ENCODE results near the gene GLIPR1L1.
"Not testable (repeated sequence)": the region's sequence is repeated elsewhere in the genome, so short reads cannot be mapped to it uniquely, and the experiment has no call there.

The GLIPR1L1 gene

GRCh38 chr12:75334384-75335030, at the start of gene GLIPR1L1:
Gene GLIPR1L1, plus strand, starts transcription at chr12:75334670. Its CDS starts 59 bp downstream, at chr12:75334729.
- peak; percentile 34 for DNase-seq

- no peak for DNase-seq
These were observed 45.6 kb upstream of the GLIPR1L1 start for GRCh38 chr12:75288860-75289259.

- no peak for DNase-seq
These were observed 44.7 kb upstream of the GLIPR1L1 start for GRCh38 chr12:75289753-75290152.

GRCh38 chr12:75291014-75291413, 43.5 kb upstream of the GLIPR1L1 start:
- DNase-seq: no peak

- DNase-seq: no peak
These were observed 40.1 kb upstream of the GLIPR1L1 start for GRCh38 chr12:75294336-75294735.

GRCh38 chr12:75294797-75295196, 39.7 kb upstream of the GLIPR1L1 start:
- DNase-seq: no peak

- DNase-seq: no peak
These were observed 32.2 kb upstream of the GLIPR1L1 start for GRCh38 chr12:75302225-75302624.

DNA sequence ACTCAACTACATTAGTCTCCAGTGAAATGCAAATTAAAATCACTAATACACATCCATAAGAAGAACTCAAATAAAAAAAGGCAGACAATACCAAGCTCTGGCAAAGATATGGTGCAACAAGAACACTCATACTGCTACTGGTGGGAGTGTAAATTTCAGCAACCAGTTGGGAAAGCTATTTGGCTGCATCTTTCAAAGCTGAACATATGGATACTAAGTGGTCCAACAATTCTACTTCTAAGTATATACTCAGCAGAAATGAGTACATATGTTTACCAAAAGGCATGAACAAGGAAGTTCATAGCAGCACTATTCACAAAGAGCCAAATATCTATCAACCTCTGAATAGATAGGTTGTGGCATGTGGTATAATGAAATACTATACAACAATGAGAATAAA, 31.7 kb upstream of the GLIPR1L1 start:
- DNase-seq: no peak

DNA sequence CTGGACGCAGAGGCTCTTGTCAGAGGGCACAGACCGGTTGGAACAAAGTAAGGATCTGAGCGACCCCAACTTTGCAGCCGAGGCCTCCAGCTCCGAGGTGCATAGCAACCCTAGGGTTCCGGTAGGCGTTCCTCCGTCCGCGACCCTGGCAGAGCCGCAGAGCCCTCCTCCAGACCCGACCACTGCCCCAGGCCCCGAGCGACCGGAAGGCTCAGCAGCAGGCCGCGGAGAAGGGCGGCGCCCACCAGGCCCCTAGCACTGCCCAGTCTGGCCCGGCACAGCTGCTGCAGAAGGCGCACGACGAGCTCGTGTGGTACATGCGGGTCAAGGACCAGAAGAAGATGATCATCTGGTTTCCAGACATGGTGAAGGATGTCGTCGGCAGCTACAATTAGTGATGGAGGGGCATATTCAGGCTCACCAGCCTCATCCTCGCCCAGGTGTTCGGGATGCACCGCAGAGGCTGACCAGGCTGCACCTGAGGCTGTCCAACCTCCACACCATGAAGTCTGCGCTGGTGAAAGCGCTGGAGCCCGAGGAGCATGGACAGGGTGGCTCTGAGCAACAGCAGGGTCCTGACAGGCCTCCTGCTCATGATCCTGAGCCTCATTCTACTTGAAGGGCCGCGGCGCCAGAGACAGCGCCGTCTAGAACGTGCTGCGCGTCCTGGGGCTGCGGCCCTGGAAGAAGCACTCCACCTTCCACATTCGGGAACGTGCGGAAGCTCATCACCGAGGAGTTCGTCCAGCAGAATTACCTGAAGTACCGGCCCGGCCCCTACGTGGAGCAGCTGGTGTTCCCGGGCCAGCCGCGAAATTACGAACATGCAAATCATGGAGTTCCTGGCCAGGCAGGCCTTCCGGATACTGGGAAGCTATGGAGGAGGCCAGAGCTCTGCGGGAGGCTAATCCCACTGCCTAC, 28.8 kb upstream of the GLIPR1L1 start:
- DNase-seq: no peak

DNA sequence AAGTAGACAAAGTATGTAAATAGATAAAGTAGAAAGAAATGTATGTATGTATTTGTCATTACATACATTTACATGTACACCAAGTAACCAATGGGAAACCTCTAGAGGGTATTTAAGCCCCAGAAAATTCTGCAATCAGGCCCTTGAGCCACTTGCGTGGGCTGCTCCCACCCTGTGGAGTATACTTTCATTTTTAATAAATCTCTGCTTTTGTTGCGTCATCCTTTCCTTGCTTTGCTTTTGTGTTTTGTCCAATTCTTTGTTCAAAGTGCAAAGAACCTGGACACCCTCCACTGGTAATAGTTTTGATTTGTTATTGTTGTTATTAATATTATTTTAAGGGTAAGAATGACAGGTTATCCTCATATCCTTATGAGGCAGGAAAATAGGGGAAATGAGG, 26.2 kb upstream of the GLIPR1L1 start:
- no peak for DNase-seq

DNA sequence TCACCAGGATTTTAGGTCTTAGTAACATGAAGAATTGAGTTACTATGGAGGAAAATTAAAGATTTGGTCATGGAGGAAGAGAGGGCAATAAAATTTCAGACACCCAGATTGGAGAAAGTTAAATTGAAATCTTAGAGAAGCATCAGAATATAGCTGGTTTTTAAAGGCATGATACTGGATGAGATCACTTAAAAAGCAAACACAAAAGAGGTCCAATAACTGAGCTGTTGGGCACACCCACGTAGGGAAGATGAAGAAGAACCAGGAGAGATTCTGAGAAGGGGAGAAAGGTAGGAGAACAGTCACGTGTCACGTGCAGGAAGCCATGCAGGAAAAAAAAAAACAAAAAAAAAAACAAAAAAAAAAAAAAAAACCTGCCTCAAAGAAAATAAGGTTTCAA, 23.1 kb upstream of the GLIPR1L1 start:
- no peak for DNase-seq

GRCh38 chr12:75315518-75315917, 19.0 kb upstream of the GLIPR1L1 start:
- DNase-seq: no peak

- no peak for DNase-seq
These were observed 16.7 kb upstream of the GLIPR1L1 start for GRCh38 chr12:75317784-75318183.

DNA sequence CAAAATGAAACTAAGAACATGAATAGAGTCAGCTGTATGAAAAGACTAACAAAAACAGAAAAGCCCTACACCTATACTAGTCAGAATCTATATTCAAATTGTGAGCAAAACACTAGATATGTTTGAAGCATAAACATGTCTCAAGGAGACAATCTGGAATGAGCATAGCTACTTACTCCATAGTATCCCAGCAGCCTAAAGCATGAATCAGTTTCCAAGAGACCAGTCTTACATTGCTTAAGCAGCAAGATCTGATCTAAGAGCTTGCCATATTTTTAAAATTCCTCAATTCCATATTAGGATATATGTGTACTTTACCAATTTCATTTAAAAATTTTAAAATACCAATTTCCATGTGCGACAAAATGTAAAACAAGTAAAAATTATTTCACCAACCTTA, 12.0 kb upstream of the GLIPR1L1 start:
- no peak for DNase-seq

- DNase-seq: no peak
These were observed 10.8 kb upstream of the GLIPR1L1 start for GRCh38 chr12:75323663-75324062.

GRCh38 chr12:75327642-75328041, 6.8 kb upstream of the GLIPR1L1 start:
- DNase-seq: no peak

- peak; percentile 31 for DNase-seq
These were observed 4.3 kb upstream of the GLIPR1L1 start, which contains the start of gene CAPS2 for GRCh38 chr12:75329918-75330826. Gene CAPS2, minus strand, starts transcription at chr12:75330324. Its CDS starts 3,826 bp downstream, at chr12:75326498.

- DNase-seq: no peak
These were observed 3.4 kb downstream of the GLIPR1L1 start for GRCh38 chr12:75337905-75338304.

DNA sequence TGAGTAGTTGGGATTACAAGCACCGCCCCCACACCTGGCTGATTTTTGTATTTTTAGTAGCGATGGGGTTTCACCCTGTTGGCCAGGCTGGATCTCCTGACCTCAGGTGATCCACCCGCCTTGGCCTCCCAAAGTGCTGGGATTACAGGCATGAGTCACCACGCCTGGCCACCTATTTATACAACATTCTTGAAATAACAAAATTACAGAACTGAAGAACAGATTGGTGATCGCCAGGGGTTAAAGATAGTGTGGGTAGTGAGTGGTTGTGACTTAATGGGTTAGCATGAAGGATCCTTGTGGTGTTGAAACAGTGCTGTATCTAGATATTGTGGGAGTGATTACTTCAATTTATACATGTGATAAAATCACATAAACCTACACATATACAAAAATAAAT, 7.4 kb downstream of the GLIPR1L1 start:
- no peak for DNase-seq

- DNase-seq: no peak
These were observed 11.1 kb downstream of the GLIPR1L1 start for GRCh38 chr12:75345531-75345930.

- DNase-seq: not testable (repeated sequence)
These were observed 11.7 kb downstream of the GLIPR1L1 start for GRCh38 chr12:75346215-75346614.

DNA sequence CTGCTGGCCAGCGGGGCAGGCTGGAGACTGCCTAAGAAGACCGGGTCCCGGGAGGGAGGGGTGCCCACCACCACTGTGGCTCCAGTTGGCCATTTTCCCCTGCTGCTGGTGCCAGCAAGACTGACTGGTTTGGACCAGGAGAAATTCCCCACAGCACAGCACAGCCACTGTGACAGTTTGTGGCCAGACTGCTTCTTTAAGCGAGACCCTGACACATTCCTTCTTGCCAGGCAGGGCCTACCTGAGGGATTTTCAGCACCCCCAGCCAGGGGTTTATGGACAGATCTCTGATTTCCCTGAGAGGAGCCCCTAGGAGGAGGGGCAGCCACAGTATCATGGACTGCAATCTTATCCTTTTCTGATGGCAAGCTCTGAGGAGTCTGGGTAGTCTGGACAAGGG, 15.5 kb downstream of the GLIPR1L1 start:
- DNase-seq: no peak

DNA sequence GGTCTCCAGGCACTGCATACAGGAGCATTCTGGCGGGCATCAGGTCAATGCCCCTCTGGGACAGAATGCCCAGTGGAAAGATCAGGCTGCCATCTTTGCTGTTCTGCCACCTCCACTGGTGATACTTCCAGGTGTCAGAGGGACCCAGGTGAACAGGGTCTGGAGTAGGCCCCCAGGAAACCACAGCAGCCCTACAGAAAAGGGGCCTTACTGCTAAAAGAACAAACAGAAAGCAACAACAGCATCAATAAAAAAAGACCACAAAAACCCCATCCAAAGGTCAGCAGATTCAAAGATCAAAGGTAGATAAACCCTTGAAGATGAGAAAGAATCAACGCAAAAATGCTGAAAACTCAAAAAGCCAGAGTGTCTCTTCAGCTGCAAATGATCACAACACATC, 15.9 kb downstream of the GLIPR1L1 start:
- DNase-seq: no peak

Data from NCI-H1694 treated with DMSO at 0.1 percent for 48 hours (cell line).